ENCODE results near the gene DISP3.
"Not testable (repeated sequence)": the region's sequence is repeated elsewhere in the genome, so short reads cannot be mapped to it uniquely, and the experiment has no call there.

Gene DISP3

GRCh38 chr1:11575553-11575952 is 96.6 kb downstream of the DISP3 start:
- H3K27me3 ChIP-seq (replicated peaks): no peaks in the 10 kb centered on the region
- H3K27ac ChIP-seq: no peak overlapping the region
- no peaks in the 10 kb centered on the region for H3K36me3 ChIP-seq (replicated peaks)
- in situ Hi-C loops (cut with HindIII; ENCODE audit: low pct_ligation_motif_present, low sequenced_read_pairs): no loop called here
- H3K4me3 ChIP-seq (ENCODE audit: low read depth, low read length): no peak overlapping the region
- DNase-seq: no peak
- TF ChIP-seq CTCF (IDR thresholded peaks at IDR 0.05; ENCODE audit: low read depth, low read length, missing control alignments): no peak

DNA sequence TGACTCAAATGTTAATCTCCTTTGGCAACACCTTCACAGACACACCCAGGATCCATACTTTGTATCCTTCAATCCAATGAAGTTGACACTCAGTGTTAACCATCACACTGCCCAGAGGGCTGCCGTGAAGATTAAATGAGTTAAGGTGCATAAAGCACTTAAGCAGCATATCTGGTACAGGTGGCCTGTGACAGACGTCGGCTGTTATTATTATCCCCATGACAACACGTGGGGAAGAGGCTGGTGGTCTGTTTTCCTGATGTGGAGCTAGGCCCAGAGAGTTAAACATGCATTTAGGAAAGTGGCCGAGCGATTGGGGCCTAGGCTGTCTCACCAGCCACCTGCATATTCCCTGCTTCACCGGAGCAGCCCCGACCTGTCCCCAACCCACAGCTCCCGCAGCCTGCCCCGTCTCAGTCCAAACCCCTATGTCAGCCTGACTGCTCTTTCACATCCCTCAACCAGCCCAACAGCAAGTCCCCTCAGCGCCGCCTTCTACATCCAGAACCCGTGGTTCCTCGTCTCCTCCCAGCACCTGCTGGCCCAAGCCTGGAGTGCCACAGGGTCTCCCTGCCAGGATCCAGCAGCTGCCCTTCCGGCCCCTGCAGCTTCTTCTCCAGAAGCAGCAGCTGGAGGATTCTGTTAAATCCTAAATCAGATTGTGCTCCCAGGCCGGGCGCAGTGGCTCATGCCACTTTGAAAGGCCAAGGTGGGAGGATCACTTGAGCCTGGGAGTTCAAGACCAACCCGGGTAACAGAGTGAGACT is 97.3 kb downstream of the DISP3 start:
- in situ Hi-C loops (cut with HindIII; ENCODE audit: low pct_ligation_motif_present, low sequenced_read_pairs): no loop called here
- no peak for DNase-seq
- TF ChIP-seq CTCF (IDR thresholded peaks at IDR 0.05; ENCODE audit: low read depth, low read length, missing control alignments): no peak

DNA sequence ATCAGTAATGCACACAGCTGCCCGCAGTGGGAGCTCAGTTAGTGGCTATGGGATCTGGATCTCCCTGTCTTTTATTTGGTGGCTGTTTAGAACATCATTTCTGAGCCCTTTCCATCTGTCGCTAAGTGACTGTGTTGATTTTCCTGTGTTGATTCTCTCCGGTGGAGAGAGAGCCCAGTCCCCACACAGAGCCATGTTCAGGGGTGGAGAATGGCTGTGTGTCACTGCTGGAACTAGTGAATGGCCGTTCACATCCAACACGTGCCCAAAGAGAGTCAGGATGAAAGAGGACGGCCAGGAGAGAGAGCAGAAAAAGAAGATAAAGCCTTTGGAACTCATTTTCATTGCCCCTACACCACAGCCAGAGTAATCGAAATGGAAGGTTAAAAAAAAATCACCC is 99.0 kb downstream of the DISP3 start:
- no peak for TF ChIP-seq CTCF (IDR thresholded peaks at IDR 0.05; ENCODE audit: low read depth, low read length, missing control alignments)
- no peak for DNase-seq
- H3K4me3 ChIP-seq (ENCODE audit: low read depth, low read length): no peak overlapping the region
- in situ Hi-C loops (cut with HindIII; ENCODE audit: low pct_ligation_motif_present, low sequenced_read_pairs): no loop called here
- no peaks in the 10 kb centered on the region for H3K27me3 ChIP-seq (replicated peaks)
- H3K27ac ChIP-seq: no peak overlapping the region
- no peaks in the 10 kb centered on the region for H3K36me3 ChIP-seq (replicated peaks)

More for the DNA sequence above, 97.3 kb downstream of the DISP3 start:
- Histone ChIP-seq H3K27ac (no peak overlapping the region), H3K36me3 (replicated peaks) (no peaks in the 10 kb centered on the region), H3K27me3 (replicated peaks) (no peaks in the 10 kb centered on the region), H3K4me3 (ENCODE audit: low read depth, low read length) (no peak overlapping the region)

- no peaks in the 10 kb centered on the region for H3K27me3 ChIP-seq (replicated peaks)
- H3K4me3 ChIP-seq (ENCODE audit: low read depth, low read length): no peak overlapping the region
- H3K27ac ChIP-seq: no peak overlapping the region
- in situ Hi-C loops (cut with HindIII; ENCODE audit: low pct_ligation_motif_present, low sequenced_read_pairs): no loop called here
- no peak for DNase-seq
- no peak for TF ChIP-seq CTCF (IDR thresholded peaks at IDR 0.05; ENCODE audit: low read depth, low read length, missing control alignments)
- H3K36me3 ChIP-seq (replicated peaks): no peaks in the 10 kb centered on the region
Observed at GRCh38 chr1:11579506-11579905, 100.6 kb downstream of the DISP3 start.

DNA sequence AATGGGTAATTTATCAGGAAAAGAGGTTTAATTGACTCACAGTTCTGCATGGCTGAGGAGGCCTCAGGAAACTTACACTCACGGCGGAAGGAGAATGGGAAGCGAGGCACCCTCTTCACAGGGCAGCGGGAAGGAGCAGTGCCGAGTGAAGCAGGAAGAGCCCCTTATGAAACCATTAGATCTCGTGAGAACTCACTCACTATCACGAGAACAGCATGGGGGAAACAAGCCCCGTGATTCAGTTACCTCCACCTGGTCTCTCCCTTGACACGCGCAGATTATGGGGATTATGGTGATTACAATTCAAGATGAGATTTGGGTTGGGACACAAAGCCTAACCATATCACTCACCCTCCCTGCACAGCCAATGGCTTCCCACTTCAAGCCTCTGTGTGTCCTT is 101.1 kb downstream of the DISP3 start:
- in situ Hi-C loops (cut with HindIII; ENCODE audit: low pct_ligation_motif_present, low sequenced_read_pairs); H3K36me3 ChIP-seq (replicated peaks); H3K27me3 ChIP-seq (replicated peaks); DNase-seq; H3K27ac ChIP-seq; H3K4me3 ChIP-seq (ENCODE audit: low read depth, low read length): not testable (repeated sequence)

DNA sequence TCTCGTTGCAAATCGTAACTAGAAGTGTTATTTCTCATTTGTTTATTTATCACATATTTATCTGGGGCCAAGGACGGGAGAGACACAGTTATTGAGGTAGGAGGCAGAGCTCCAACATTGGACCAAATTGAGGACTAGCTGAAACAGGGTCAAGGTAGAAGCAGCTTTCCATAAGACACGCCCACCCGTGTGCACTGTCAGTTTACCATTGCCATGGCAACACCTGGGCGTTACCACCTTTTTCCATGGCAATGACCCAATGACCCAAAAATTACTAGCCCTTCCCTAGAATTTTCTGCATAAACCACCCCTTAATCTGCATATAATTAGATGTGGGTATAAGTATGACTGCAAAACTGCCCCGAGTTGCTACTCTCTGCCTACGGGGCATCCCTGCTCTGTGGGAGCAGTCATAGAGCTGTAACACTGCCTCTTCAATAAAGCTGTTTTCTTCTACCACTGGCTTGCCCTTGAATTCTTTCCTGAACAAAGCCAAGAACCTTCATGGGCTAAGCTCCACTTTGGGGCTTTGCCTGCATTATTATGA is 102.6 kb downstream of the DISP3 start:
- Histone ChIP-seq H3K27ac (no peak overlapping the region), H3K36me3 (replicated peaks) (no peaks in the 10 kb centered on the region), H3K27me3 (replicated peaks) (no peaks in the 10 kb centered on the region), H3K4me3 (ENCODE audit: low read depth, low read length) (no peak overlapping the region)
- no peak for TF ChIP-seq CTCF (IDR thresholded peaks at IDR 0.05; ENCODE audit: low read depth, low read length, missing control alignments)
- in situ Hi-C loops (cut with HindIII; ENCODE audit: low pct_ligation_motif_present, low sequenced_read_pairs): no loop called here
- no peak for DNase-seq

Data from brain microvascular endothelial cell (primary cell).